Measurements from ENCODE around the gene ANAPC15.
"Not testable (repeated sequence)": the region's sequence is repeated elsewhere in the genome, so short reads cannot be mapped to it uniquely, and the experiment has no call there.

The ANAPC15 gene

GRCh38 chr11:72144807-72145565 is 32.5 kb upstream of the ANAPC15 start:
- no peak overlapping the region for H3K27ac ChIP-seq
- TF ChIP-seq, protein P1, sequence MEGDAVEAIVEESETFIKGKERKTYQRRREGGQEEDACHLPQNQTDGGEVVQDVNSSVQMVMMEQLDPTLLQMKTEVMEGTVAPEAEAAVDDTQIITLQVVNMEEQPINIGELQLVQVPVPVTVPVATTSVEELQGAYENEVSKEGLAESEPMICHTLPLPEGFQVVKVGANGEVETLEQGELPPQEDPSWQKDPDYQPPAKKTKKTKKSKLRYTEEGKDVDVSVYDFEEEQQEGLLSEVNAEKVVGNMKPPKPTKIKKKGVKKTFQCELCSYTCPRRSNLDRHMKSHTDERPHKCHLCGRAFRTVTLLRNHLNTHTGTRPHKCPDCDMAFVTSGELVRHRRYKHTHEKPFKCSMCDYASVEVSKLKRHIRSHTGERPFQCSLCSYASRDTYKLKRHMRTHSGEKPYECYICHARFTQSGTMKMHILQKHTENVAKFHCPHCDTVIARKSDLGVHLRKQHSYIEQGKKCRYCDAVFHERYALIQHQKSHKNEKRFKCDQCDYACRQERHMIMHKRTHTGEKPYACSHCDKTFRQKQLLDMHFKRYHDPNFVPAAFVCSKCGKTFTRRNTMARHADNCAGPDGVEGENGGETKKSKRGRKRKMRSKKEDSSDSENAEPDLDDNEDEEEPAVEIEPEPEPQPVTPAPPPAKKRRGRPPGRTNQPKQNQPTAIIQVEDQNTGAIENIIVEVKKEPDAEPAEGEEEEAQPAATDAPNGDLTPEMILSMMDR (conservative IDR thresholded peaks at IDR 0.05) = no peak
- TF ChIP-seq ZFX (IDR thresholded peaks at IDR 0.05) = no peak

DNA sequence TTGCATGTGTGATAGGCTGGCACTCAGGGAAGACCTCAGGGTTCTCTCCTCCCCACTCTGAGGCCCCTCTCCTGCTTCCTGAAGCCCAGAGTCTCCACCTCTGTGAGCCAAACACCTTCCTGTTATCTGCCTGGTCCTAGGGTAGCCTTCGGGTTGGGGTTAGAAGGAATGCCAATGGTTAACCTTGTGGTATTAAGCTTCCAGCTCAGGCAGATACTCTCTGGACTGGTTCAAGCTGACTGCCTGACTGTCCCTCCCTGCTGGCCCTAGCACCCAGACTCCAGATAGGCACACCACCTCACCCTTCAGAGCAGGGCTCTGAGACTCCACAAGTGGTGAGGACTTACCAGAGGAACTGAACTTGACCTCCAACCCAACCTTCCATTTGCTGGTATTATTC is 30.0 kb upstream of the ANAPC15 start:
- H3K27ac ChIP-seq = not testable (repeated sequence)

GRCh38 chr11:72142086-72142485 is 29.6 kb upstream of the ANAPC15 start:
- not testable (repeated sequence) for H3K27ac ChIP-seq

- no peak overlapping the region for H3K27ac ChIP-seq
- TF ChIP-seq, protein P1 (conservative IDR thresholded peaks at IDR 0.05) = no peak
- TF ChIP-seq ZFX (IDR thresholded peaks at IDR 0.05) = no peak
These were observed 28.6 kb upstream of the ANAPC15 start for GRCh38 chr11:72141066-72141465.

- no peak for TF ChIP-seq ZFX (IDR thresholded peaks at IDR 0.05)
- no peak overlapping the region for H3K27ac ChIP-seq
These were observed 28.2 kb upstream of the ANAPC15 start for GRCh38 chr11:72140661-72141060.

GRCh38 chr11:72139500-72139899 is 27.0 kb upstream of the ANAPC15 start:
- TF ChIP-seq, protein P1 (conservative IDR thresholded peaks at IDR 0.05) = no peak
- TF ChIP-seq ZFX (IDR thresholded peaks at IDR 0.05) = no peak

GRCh38 chr11:72138821-72139390 is 26.4 kb upstream of the ANAPC15 start:
- no peak overlapping the region for H3K27ac ChIP-seq
- TF ChIP-seq ZFX (IDR thresholded peaks at IDR 0.05) = no peak
- TF ChIP-seq, protein P1 (conservative IDR thresholded peaks at IDR 0.05) = no peak

More at GRCh38 chr11:72139500-72139899, 27.0 kb upstream of the ANAPC15 start:
- H3K27ac ChIP-seq = no peak overlapping the region

DNA sequence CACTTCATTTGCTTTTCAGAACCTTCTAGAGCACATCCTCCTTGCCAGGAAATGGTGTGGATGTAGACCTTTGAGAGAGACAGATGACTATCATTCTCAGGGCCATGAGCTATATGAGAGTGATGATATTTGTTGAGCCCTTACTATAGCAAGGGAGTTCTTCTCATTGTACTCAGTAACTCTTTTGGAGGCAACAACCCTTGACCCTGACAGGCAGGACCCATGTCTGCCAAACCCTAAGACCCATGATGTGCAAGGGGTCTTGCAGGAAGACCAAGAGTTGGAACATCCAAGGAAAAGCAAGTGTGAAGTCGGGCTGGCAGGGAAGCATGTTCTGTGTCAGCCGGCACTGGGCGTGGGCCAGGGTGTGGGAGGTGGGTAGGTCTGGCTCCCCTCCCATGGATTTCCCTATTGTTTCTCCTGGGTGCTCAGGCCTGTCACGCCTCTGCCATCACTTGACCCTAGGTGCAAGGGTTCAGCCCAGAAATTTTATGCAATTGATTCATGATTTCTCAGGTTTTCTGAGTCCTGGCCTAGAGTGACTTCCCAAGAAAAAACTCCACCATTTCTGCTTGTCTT is 24.3 kb upstream of the ANAPC15 start:
- H3K27ac ChIP-seq = no peak overlapping the region
- TF ChIP-seq, protein P1 (conservative IDR thresholded peaks at IDR 0.05) = no peak

Data from C4-2B (cell line).